H1 (cell line): Measurements from ENCODE around the gene HOXB5. TPM values are rescaled to one million over a fixed set of nuclear protein-coding genes. Genes with fewer than 3 reads are reported as not detected.
A peak's percentile ranks its signal among the peaks of the same experiment; 100 is the strongest.

Experiments
- CBX8 ChIP-seq: fragments of 300-800, 300-1000 bp; sonication (generic); IDR thresholded peaks from 2 replicates; pipeline ENCODE4 v1.7.1; 2016; ENCODE audit warnings: low read depth, low read length, borderline replicate concordance
- CHD7 ChIP-seq: fragments of 300-600 bp; sonication (generic); IDR thresholded peaks from 2 replicates; pipeline ENCODE4 v1.7.1; 2012; ENCODE audit warnings: low read length, moderate library complexity, mild to moderate bottlenecking, inconsistent platforms; ENCODE audit not compliant: insufficient replicate concordance
- E2F6 ChIP-seq: IDR thresholded peaks from 2 replicates; pipeline ENCODE4 v1.6.1; 2012; ENCODE audit warnings: inconsistent platforms
- EZH2 ChIP-seq: fragments of 200-600 bp; sonication (generic); IDR thresholded peaks from 2 replicates; pipeline ENCODE4 v1.7.1; 2012; ENCODE audit warnings: low read depth, mild to moderate bottlenecking, moderate library complexity, low read length, inconsistent platforms; ENCODE audit not compliant: severe bottlenecking
- POU5F1 ChIP-seq: IDR thresholded peaks from 2 replicates; pipeline ENCODE4 v1.6.1; 2011; ENCODE audit warnings: low read depth, mild to moderate bottlenecking, low read length, moderate library complexity
- SIN3A ChIP-seq, 2 experiments: IDR thresholded peaks in 1 of 2; conservative IDR thresholded peaks in 1 of 2; 2 replicates each; pipeline ENCODE4 v1.6.1; 2011 to 2012; ENCODE audit warnings: low read length in 2 of 2, improper control_type of control experiment in 1 of 2, low read depth in 1 of 2, mild to moderate bottlenecking in 1 of 2
- SUZ12 ChIP-seq: fragments of 200-600 bp; sonication (generic); IDR thresholded peaks from 2 replicates; pipeline ENCODE4 v1.6.1; 2012; ENCODE audit warnings: mild to moderate bottlenecking, inconsistent platforms, low read length, moderate library complexity, mixed read lengths
- TEAD4 ChIP-seq: IDR thresholded peaks from 2 replicates; pipeline ENCODE4 v1.6.1; 2012; ENCODE audit warnings: low read depth, low read length, inconsistent platforms, mixed read lengths
- polyA plus RNA-seq, 7 experiments: library from polyadenylated mRNA; depleted of rRNA in 3 of 7; stranded (reverse) in 5 of 7; unstranded in 2 of 7; fragments of >200 nt in 5 of 7; fragments of 200-250 nt in 2 of 7; gene quantifications; 1 replicate in 5 of 7; 2 replicates in 1 of 7; 4 replicates in 1 of 7; pipeline versions ENCODE4 v1.2.1 to v1.2.3, GENCODE V29; 2011 to 2013; ENCODE audit warnings: missing spikeins in 2 of 7, mixed read lengths in 2 of 7
- total RNA-seq: library from RNA; stranded (reverse); fragmentation: NEBNext Ultra II Directional; extraction: Animal tissue kit (Norgen Biotek cat#: 25700); gene quantifications from 2 replicates; pipeline ENCODE4 v1.2.1, GENCODE V29; 2021

HOXB5 gene
- total and polyA plus RNA-seq, 2 of the 8 experiments (the other 6 are each of a cell fraction or from before 2014, with no cell fraction given) = not detected

- TF ChIP-seq SUZ12 (peak; percentile 99), EZH2 (peak; percentile 99), SIN3A (conservative IDR thresholded peaks at IDR 0.05 in 1 of 2, IDR thresholded peaks at IDR 0.05 in 1 of 2; ENCODE audit: low read depth in 1 of 2, low read length in 2 of 2) (no peak), TEAD4 (no peak), CBX8 (0 out of 2 replicates have a peak, but pooled peaks have one; percentile 29), E2F6 (peak; percentile 27; the same call in 1 of the 2 replicates), CHD7 (no peak), POU5F1 (no peak)
These were observed 17.0 kb upstream of the HOXB5 start, which contains the start of gene HOXB7 (continued) for GRCh38 chr17:48610282-48611211.
